K562 (cell line): Measurements from ENCODE around the gene LRRC10. TPM values are rescaled to one million over a fixed set of nuclear protein-coding genes. Genes with fewer than 3 reads are reported as not detected.

Source experiments
- CBX8 ChIP-seq: fragments of 200-600 bp; sonication (generic); IDR thresholded peaks from 2 replicates; pipeline ENCODE4 v1.6.1; 2012; ENCODE audit warnings: borderline replicate concordance, mixed run types, low read depth, mild to moderate bottlenecking, moderate library complexity, mixed read lengths, low read length, control low read depth, inconsistent platforms; ENCODE audit not compliant: poor library complexity, severe bottlenecking; ENCODE audit errors: extremely low read depth
- CREM ChIP-seq: IDR thresholded peaks from 2 replicates; pipeline ENCODE4 v1.6.1; 2014; ENCODE audit warnings: antibody characterized with exemption, low read depth
- CSDE1 ChIP-seq, 2 experiments: fragments of 450-650 bp; IDR thresholded peaks; 2 replicates each; pipeline ENCODE4 v1.6.1; 2016; ENCODE audit warnings: mild to moderate bottlenecking in 1 of 2
- E2F5 ChIP-seq: sonication (generic); formaldehyde crosslinking; IDR thresholded peaks from 2 replicates; pipeline ENCODE4 v1.8.0; 2022; ENCODE audit warnings: mild to moderate bottlenecking, missing genetic modification reagents
- ETV5 ChIP-seq: sonication (generic); formaldehyde crosslinking; IDR thresholded peaks from 2 replicates; pipeline ENCODE4 v1.4.0; 2020; ENCODE audit warnings: low read depth, mild to moderate bottlenecking, missing genetic modification reagents
- HDAC8 ChIP-seq: fragments of 450-650 bp; IDR thresholded peaks from 2 replicates; pipeline ENCODE4 v1.6.1; 2016; ENCODE audit warnings: mild to moderate bottlenecking, missing genetic modification characterization, moderate library complexity, missing compliant biosample characterization
- HDGF ChIP-seq: fragments of 450-650 bp; IDR thresholded peaks from 2 replicates; pipeline ENCODE4 v1.6.1; 2016
- KAT7 ChIP-seq: sonication (generic); formaldehyde crosslinking; IDR thresholded peaks from 2 replicates; pipeline ENCODE4 v1.8.0; 2022; ENCODE audit warnings: missing genetic modification reagents, mild to moderate bottlenecking, borderline replicate concordance
- KHSRP ChIP-seq: fragments of 450-650 bp; IDR thresholded peaks from 2 replicates; pipeline ENCODE4 v1.6.1; 2017
- KLF10 ChIP-seq: fragments of 250-450 bp; sonication (Bioruptor Pico); IDR thresholded peaks from 2 replicates; pipeline ENCODE4 v1.6.1; 2021; ENCODE audit warnings: matching md5 sums
- KLF16 ChIP-seq: IDR thresholded peaks from 2 replicates; pipeline ENCODE4 v1.6.1; 2016; ENCODE audit warnings: antibody characterized with exemption
- MYC ChIP-seq, 2 experiments: fragments of 250-450 bp in 1 of 2; sonication (Bioruptor Pico) in 1 of 2; IDR thresholded peaks; 2 replicates each; pipeline versions ENCODE4 v1.5.1 to v1.6.1; 2012 to 2021; ENCODE audit warnings: low read depth in 2 of 2, borderline replicate concordance in 1 of 2, improper control_type of control experiment in 1 of 2, low read length in 1 of 2, mild to moderate bottlenecking in 1 of 2, moderate library complexity in 1 of 2
- PREB ChIP-seq: sonication (generic); formaldehyde crosslinking; IDR thresholded peaks from 2 replicates; pipeline ENCODE4 v1.8.1; 2023; ENCODE audit warnings: mild to moderate bottlenecking, missing genetic modification reagents
- TCF7L2 ChIP-seq: fragments of 150-350 bp; IDR thresholded peaks from 2 replicates; pipeline ENCODE4 v1.6.1; 2016; ENCODE audit warnings: low read depth, mild to moderate bottlenecking, low read length, moderate library complexity
- TRIM25 ChIP-seq: fragments of 450-650 bp; IDR thresholded peaks from 2 replicates; pipeline ENCODE4 v1.7.0; 2016; ENCODE audit warnings: borderline replicate concordance
- ZFP91 ChIP-seq: sonication (generic); formaldehyde crosslinking; IDR thresholded peaks from 2 replicates; pipeline ENCODE4 v1.8.0; 2022; ENCODE audit warnings: mild to moderate bottlenecking, missing genetic modification reagents
- ZNF280B ChIP-seq: fragments of 250-450 bp; sonication (Bioruptor Pico); IDR thresholded peaks from 2 replicates; pipeline ENCODE4 v1.5.1; 2021; ENCODE audit warnings: mild to moderate bottlenecking
- ZNF395 ChIP-seq: fragments of 200-800 bp; sonication (Bioruptor generic); IDR thresholded peaks from 2 replicates; pipeline ENCODE4 v1.6.1; 2017; ENCODE audit warnings: missing genetic modification characterization, missing compliant biosample characterization
- ZNF586 ChIP-seq: fragments of 450-650 bp; formaldehyde crosslinking; conservative IDR thresholded peaks from 2 replicates; pipeline ENCODE4 v1.4.0; 2020; ENCODE audit warnings: mild to moderate bottlenecking, moderate library complexity
- ZNF75A ChIP-seq: fragments of 450-650 bp; formaldehyde crosslinking; IDR thresholded peaks from 2 replicates; pipeline ENCODE4 v1.4.0; 2020; ENCODE audit warnings: mild to moderate bottlenecking
- ZZZ3 ChIP-seq: fragments of 450-650 bp; IDR thresholded peaks from 2 replicates; pipeline ENCODE4 v1.6.1; 2016; ENCODE audit warnings: antibody characterized with exemption, mild to moderate bottlenecking, moderate library complexity
- polyA plus RNA-seq, 8 experiments: library from polyadenylated mRNA; depleted of rRNA in 4 of 8; stranded (reverse) in 5 of 8; unstranded in 3 of 8; fragments of >200 nt; fragmentation: Nextera tagmentation in 2 of 8; fragmentation: Illumina TruSeq in 1 of 8; extraction: Ambion mirVana in 2 of 8; extraction: Trizol in 1 of 8; gene quantifications; 2 replicates each; pipeline versions ENCODE4 v1.2.1 to v1.2.3, GENCODE V29; 2011 to 2014; ENCODE audit warnings: inconsistent platforms in 1 of 8, missing spikeins in 1 of 8
- total RNA-seq, 7 experiments: library from RNA; depleted of rRNA in 6 of 7; stranded (reverse); fragments of >200 nt in 6 of 7; fragmentation: Illumina TruSeq in 2 of 7; extraction: Trizol in 2 of 7; gene quantifications; 2 replicates each; pipeline versions ENCODE4 v1.2.1 to v1.2.3, GENCODE V29; 2011 to 2021; ENCODE audit warnings: low replicate concordance in 1 of 7

Gene LRRC10
- total and polyA plus RNA-seq, 9 of the 15 experiments (the other 6 are each of a cell fraction or from before 2014, with no cell fraction given) = 0.09 TPM; not detected in 8

- TF ChIP-seq ZNF280B (CRISPR knock-in tag) = no peak
- no peak for TF ChIP-seq ZZZ3
- TF ChIP-seq CREM = peak; percentile 83
- TF ChIP-seq E2F5 = no peak
- TF ChIP-seq KAT7 (CRISPR knock-in tag) = no peak; the same call in 1 of the 2 replicates
- TF ChIP-seq CBX8 = no peak
- peak; percentile 64; the same call in 1 of the 2 replicates for TF ChIP-seq ETV5 (CRISPR knock-in tag)
- peak; percentile 99 for TF ChIP-seq KLF16
- no peak for TF ChIP-seq CSDE1 (IDR thresholded peaks at IDR 0.05)
- no peak for TF ChIP-seq HDGF
- TF ChIP-seq PREB (CRISPR knock-in tag) = no peak
- peak; percentile 99 for TF ChIP-seq ZNF395 (CRISPR knock-in tag)
- no peak for TF ChIP-seq ZFP91 (CRISPR knock-in tag)
- TF ChIP-seq TRIM25 = no peak
- TF ChIP-seq MYC (IDR thresholded peaks at IDR 0.05; ENCODE audit: low read depth, low read length) = peak; percentile 70
- TF ChIP-seq MYC (CRISPR knock-in tag; IDR thresholded peaks at IDR 0.05; ENCODE audit: borderline replicate concordance, low read depth) = no peak
- TF ChIP-seq KHSRP = peak; percentile 68; the same call in 1 of the 2 replicates
- no peak for TF ChIP-seq ZNF586 (CRISPR knock-in tag)
- TF ChIP-seq TCF7L2 = peak; percentile 48; the same call in 1 of the 2 replicates
- no peak for TF ChIP-seq ZNF75A (CRISPR knock-in tag)
- no peak for TF ChIP-seq KLF10 (CRISPR knock-in tag)
- no peak for TF ChIP-seq HDAC8 (tag)
Observed at GRCh38 chr12:69623970-69624369, 13.3 kb upstream of the LRRC10 start (continued).
